HG03571 (cell line): ENCODE data around the gene KCNK6.
A peak's percentile ranks its signal among the peaks of the same experiment; 100 is the strongest.
"Not testable (repeated sequence)": the region's sequence is repeated elsewhere in the genome, so short reads cannot be mapped to it uniquely, and the experiment has no call there.

Experiments used
- ATAC-seq: cut with Tn5 transposase; IDR thresholded peaks from one replicate; pipeline ENCODE4 v1.9.1; 2021; ENCODE audit not compliant: unreplicated experiment

Gene KCNK6

GRCh38 chr19:38321646-38322196 is 2.1 kb downstream of the KCNK6 start:
- ATAC-seq: no peak

- ATAC-seq: no peak
Observed at GRCh38 chr19:38323291-38323690, 3.6 kb downstream of the KCNK6 start.

- no peak for ATAC-seq
Observed at GRCh38 chr19:38324431-38324830, 4.8 kb downstream of the KCNK6 start.

- no peak for ATAC-seq
Observed at GRCh38 chr19:38326591-38326990, 6.9 kb downstream of the KCNK6 start.

- ATAC-seq: no peak
Observed at GRCh38 chr19:38329651-38330050, 10.0 kb downstream of the KCNK6 start.

GRCh38 chr19:38331728-38332127 is 12.1 kb downstream of the KCNK6 start:
- no peak for ATAC-seq

GRCh38 chr19:38333245-38333644 is 13.6 kb downstream of the KCNK6 start:
- no peak for ATAC-seq

- peak; percentile 54 for ATAC-seq
Observed at GRCh38 chr19:38335949-38336637, 16.4 kb downstream of the KCNK6 start.

- ATAC-seq: peak; percentile 47
Observed at GRCh38 chr19:38336638-38337359, 17.2 kb downstream of the KCNK6 start.

- no peak for ATAC-seq
Observed at GRCh38 chr19:38337360-38337653, 17.7 kb downstream of the KCNK6 start.

- ATAC-seq: not testable (repeated sequence)
Observed at GRCh38 chr19:38339011-38339410, 19.4 kb downstream of the KCNK6 start.

GRCh38 chr19:38340927-38341326 is 21.3 kb downstream of the KCNK6 start:
- no peak for ATAC-seq

- no peak for ATAC-seq
Observed at GRCh38 chr19:38346837-38347236, 27.2 kb downstream of the KCNK6 start.

GRCh38 chr19:38350883-38351282 is 31.2 kb downstream of the KCNK6 start:
- ATAC-seq: no peak

GRCh38 chr19:38351865-38352395 is 32.3 kb downstream of the KCNK6 start:
- ATAC-seq: no peak

GRCh38 chr19:38352611-38353010 is 33.0 kb downstream of the KCNK6 start:
- ATAC-seq: no peak

- no peak for ATAC-seq
Observed at GRCh38 chr19:38355728-38356725, 36.4 kb downstream of the KCNK6 start.

GRCh38 chr19:38358071-38358470 is 38.4 kb downstream of the KCNK6 start:
- no peak for ATAC-seq

- no peak for ATAC-seq
Observed at GRCh38 chr19:38359242-38360021, 39.8 kb downstream of the KCNK6 start.

GRCh38 chr19:38360351-38360750 is 40.7 kb downstream of the KCNK6 start:
- ATAC-seq: no peak
